IPS DF 6.9 (cell line): Measurements from ENCODE around the gene SWI5.

Source experiments
- DNase-seq: peaks from one replicate; pipeline ENCODE4 v3.0.0-alpha.2; 2013; ENCODE audit warnings: low read depth, low spot score
- H3K27ac ChIP-seq: one replicate; pipeline ENCODE4 v1.5.1; 2013; ENCODE audit warnings: low read length, control low read depth
- H3K27me3 ChIP-seq: 2 replicates; pipeline ENCODE4 v1.6.1; 2013; ENCODE audit warnings: mild to moderate bottlenecking, low read length; ENCODE audit not compliant: control insufficient read depth, insufficient read depth
- H3K36me3 ChIP-seq: 2 replicates; pipeline ENCODE4 v1.6.1; 2013; ENCODE audit warnings: low read length; ENCODE audit not compliant: control insufficient read depth, insufficient read depth
- H3K4me1 ChIP-seq: 2 replicates; pipeline ENCODE4 v1.6.1; 2013; ENCODE audit warnings: low read length; ENCODE audit not compliant: control insufficient read depth, insufficient read depth
- H3K4me3 ChIP-seq: 2 replicates; pipeline ENCODE4 v1.5.1; 2013; ENCODE audit warnings: mild to moderate bottlenecking, low read length
- H3K9me3 ChIP-seq: 2 replicates; pipeline ENCODE4 v1.6.1; 2013; ENCODE audit warnings: low read length, inconsistent platforms; ENCODE audit not compliant: control insufficient read depth, insufficient read depth
- WGBS: extraction: QIAGEN DNeasy Blood & Tissue Kit; methylation state at CpG from one replicate; pipeline ENCODE4 v1.1.7; 2013; ENCODE audit warnings: mixed read lengths, missing lambda C conversion rate; ENCODE audit not compliant: insufficient read length, insufficient coverage; 5-methylcytosine and 5-hydroxymethylcytosine counted together

Gene SWI5

DNA sequence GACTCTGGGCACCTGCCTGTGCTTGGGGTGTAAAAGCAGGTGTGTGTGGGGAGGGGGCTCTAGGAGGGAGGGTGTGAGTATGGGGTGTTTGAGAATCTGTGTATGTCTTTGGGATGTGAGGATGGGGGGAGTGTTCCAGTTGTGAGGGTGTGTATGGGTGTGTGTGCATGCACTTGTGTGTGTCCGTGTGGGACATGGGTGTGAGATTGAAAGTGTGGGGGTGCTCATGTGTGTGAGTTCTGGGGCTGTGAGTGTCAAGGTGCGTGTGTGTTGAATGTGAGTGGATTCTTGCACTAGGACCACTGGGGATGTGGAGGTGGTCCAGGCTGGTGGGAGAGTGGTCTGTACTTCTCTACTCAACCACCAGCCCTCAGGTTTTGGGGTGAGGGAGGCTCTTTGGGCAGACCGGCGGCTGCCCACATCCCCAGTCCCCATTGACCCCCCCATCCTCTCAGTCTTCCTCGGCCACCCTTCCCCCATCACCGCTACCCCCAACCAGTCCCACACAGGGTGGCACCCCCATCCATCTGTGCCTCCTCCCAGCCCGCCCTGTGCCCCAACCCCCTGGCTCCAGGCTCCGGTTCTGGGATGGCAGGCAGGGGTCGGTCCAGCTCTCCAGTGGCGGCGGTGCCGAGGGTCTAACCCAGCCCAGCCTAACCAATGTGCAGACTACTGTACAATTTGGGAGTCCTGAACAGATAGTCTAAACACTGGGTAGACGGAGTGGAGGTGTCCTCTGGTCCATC, 31.8 kb upstream of the SWI5 start:
- H3K27ac ChIP-seq = no peak overlapping the region
- DNase-seq = no peak
- no peaks in the 10 kb centered on the region for H3K9me3 ChIP-seq
- no peaks in the 10 kb centered on the region for H3K27me3 ChIP-seq
- peaks cover 9% of the 10 kb centered on the region for H3K36me3 ChIP-seq
- WGBS = no CpG with 5 or more reads among the region's 13 CpGs
- H3K4me1 ChIP-seq = peaks cover 12% of the 10 kb centered on the region
- no peak overlapping the region for H3K4me3 ChIP-seq

DNA sequence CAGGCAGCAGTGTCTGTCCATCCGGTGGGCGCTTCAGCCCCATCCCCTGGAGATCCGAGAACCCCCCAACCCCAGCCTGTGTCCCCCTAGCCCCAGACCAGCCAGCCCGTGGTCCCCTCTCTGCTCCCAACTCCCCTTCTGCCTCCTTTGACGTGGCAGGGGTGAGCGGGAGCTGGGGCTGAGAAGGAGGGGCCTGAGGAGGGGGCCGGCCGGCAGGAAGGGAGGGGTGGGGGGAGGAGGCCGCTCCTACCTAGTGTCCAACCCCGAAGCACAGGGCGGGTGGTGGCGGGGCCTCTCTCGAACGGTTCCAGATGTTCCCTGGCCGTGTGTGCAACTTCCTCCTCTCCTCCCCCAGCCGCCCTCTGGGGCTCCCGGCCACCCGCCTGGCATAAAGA, 31.2 kb upstream of the SWI5 start:
- Histone ChIP-seq H3K4me3 (no peak overlapping the region), H3K9me3 (no peaks in the 10 kb centered on the region), H3K27ac (no peak overlapping the region), H3K4me1 (peaks cover 12% of the 10 kb centered on the region), H3K27me3 (no peaks in the 10 kb centered on the region), H3K36me3 (peaks cover 4% of the 10 kb centered on the region)
- WGBS = no CpG with 5 or more reads among the region's 18 CpGs
- no peak for DNase-seq

DNA sequence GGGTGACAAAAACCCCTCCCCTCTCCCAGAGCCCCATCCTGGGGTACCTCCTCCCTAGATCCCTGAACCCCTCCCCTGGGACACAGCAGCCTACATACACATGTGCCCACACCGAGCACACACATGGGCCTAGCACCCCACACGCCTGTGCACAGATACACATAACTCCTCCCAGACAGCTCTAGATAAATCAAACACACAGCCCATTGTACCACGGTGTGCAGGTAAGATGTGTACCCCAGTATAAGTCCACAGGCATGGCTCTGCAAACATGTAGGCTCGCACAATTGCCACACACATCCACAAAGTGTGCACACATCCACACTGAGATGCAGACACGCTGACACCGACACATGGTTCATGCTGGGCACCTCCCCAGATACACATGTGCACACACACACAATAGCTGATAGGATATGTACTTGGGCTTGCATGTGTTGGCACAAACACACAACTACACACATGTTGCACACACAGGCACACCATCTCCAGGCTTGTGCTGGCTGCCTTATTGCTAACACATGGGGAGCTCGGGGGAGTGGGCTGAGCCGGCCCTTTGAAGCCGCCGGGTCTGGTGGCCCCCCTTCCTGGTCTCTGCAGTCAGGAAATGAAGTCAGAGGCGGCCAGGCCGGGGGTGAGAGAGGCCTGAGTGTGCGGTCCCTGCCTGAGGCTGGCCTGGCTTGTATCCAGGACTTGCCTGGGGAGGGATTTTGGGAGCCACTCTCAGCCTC, 30.5 kb upstream of the SWI5 start:
- H3K4me1 ChIP-seq = peaks cover 12% of the 10 kb centered on the region
- WGBS = no CpG with 5 or more reads among the region's 13 CpGs
- H3K36me3 ChIP-seq = no peaks in the 10 kb centered on the region
- no peak for DNase-seq
- H3K9me3 ChIP-seq = no peaks in the 10 kb centered on the region
- H3K4me3 ChIP-seq = no peak overlapping the region
- H3K27ac ChIP-seq = no peak overlapping the region
- no peaks in the 10 kb centered on the region for H3K27me3 ChIP-seq

DNA sequence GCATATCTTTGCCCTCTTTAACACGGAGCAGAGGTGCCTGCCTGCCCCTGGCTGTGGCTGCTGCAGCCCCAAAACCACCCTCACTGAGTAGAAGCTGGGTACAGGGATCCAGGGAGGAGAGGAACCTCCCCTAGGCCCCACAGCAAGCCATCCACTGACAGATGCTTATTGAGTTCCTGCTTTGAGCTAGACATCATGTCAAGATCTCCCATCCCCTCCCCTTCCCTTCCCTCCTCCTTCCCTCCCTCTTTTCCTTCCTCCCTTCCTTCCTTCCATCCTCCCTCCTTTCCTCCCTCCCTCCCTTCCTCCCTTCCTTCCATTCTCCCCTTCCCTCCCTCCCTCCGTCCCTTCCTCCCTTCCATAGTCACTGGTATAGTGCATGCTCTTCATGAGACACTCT, 29.6 kb upstream of the SWI5 start:
- WGBS = 100% methylated on average over 1 of the region's 2 CpGs
- H3K27me3 ChIP-seq = no peaks in the 10 kb centered on the region
- DNase-seq = no peak
- no peaks in the 10 kb centered on the region for H3K9me3 ChIP-seq
- H3K27ac ChIP-seq = no peak overlapping the region
- no peak overlapping the region for H3K4me3 ChIP-seq
- no peaks in the 10 kb centered on the region for H3K36me3 ChIP-seq
- H3K4me1 ChIP-seq = peaks cover 15% of the 10 kb centered on the region

DNA sequence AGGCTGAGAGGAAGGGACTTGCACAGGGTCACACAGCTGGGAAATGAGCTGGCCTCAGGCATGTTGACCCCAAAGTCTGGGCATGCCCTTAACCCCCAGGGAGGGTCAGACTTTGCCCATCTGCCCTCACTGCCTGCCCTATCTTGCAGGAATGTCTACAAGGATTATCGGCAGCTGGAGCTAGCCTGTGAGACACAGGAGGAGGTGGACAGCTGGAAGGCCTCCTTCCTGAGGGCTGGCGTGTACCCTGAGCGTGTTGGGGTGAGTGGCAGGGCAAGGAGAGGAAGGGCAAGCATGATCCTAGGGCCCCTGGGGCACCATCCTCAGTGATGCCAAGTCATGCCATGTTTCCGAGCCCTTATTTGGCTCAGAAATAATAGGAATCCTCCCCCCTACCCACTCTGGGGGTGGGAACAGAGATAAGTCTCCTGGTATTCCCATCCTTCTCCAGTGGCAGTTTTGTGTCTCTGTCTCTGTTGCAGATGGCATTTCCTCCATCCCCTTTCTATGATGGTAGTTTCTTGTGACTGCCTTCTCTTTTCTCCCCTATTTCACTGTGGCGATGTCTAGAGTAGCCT, 28.8 kb upstream of the SWI5 start:
- DNase-seq = no peak
- Histone ChIP-seq H3K36me3 (0 out of 2 replicates have a peak, but pooled peaks cover 2% of the 10 kb centered on the region), H3K27ac (no peak overlapping the region), H3K9me3 (no peaks in the 10 kb centered on the region), H3K4me1 (peaks cover 15% of the 10 kb centered on the region), H3K4me3 (no peak overlapping the region), H3K27me3 (no peaks in the 10 kb centered on the region)
- WGBS = no CpG with 5 or more reads among the region's 5 CpGs

DNA sequence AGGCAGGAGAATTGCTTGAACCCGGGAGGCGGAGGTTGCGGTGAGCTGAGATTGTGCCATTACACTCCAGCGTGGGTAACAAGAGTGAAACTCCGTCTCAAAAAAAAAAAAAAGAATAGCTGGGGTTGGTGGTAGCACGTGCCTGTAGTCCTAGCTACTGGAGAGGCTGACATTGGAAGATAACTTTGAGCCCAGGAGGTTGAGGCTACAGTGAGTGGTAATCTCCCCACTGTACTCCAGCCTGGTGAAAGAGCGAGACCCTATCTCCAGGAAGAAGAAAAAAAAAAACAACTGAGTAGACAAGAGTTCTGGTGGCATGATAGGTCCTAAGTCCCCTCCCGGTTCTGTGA, 26.5 kb upstream of the SWI5 start:
- H3K9me3 ChIP-seq = no peaks in the 10 kb centered on the region
- WGBS = no CpG with 5 or more reads among the region's 8 CpGs
- no peak overlapping the region for H3K27ac ChIP-seq
- peaks cover 6% of the 10 kb centered on the region; the same call in 1 of the 2 replicates for H3K36me3 ChIP-seq
- DNase-seq = no peak
- H3K4me1 ChIP-seq = peaks cover 10% of the 10 kb centered on the region
- H3K4me3 ChIP-seq = peak overlapping the region; percentile 39; the same call in 1 of the 2 replicates
- no peaks in the 10 kb centered on the region for H3K27me3 ChIP-seq

DNA sequence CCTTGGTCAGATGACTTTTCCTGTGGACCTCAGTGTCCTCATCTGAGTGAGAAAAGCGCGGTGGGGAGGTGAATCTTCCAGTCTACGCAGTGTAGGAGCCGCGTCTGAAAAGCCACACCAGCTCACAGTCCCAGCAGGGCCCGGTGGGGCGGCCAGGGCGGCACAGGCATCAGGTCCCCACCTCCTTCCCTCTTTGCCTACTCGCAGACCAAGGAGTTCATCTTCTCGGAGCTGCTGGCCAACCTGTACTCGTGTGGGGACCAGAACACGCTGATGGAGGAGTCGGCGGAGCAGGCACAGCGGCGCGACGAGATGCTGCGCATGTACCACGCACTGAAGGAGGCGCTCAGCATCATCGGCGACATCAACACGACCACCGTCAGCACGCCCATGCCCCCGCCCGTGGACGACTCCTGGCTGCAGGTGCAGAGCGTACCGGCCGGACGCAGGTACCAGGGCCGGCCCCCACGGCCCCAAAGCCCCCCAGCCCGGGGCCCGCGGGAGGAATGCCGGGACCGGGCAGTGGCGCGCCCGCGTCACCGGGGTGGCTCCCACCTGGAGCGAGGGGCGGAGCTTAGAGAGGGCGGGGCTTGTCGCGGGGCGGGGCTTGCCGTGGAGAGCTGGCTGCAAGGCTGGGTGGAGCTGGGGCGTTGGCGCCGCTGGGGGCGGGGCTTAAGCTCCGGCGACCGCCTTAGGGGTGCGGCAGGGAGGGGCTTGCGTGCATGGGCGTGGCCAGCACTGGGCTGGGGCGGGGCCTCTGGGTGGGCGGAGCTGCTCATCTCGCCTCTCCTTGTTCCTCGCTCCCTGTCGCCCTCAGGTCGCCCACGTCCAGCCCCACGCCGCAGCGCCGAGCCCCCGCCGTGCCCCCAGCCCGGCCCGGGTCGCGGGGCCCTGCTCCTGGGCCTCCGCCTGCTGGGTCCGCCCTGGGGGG, 25.9 kb upstream of the SWI5 start:
- WGBS = no CpG with 5 or more reads among the region's 81 CpGs
- no peak overlapping the region for H3K27ac ChIP-seq

DNA sequence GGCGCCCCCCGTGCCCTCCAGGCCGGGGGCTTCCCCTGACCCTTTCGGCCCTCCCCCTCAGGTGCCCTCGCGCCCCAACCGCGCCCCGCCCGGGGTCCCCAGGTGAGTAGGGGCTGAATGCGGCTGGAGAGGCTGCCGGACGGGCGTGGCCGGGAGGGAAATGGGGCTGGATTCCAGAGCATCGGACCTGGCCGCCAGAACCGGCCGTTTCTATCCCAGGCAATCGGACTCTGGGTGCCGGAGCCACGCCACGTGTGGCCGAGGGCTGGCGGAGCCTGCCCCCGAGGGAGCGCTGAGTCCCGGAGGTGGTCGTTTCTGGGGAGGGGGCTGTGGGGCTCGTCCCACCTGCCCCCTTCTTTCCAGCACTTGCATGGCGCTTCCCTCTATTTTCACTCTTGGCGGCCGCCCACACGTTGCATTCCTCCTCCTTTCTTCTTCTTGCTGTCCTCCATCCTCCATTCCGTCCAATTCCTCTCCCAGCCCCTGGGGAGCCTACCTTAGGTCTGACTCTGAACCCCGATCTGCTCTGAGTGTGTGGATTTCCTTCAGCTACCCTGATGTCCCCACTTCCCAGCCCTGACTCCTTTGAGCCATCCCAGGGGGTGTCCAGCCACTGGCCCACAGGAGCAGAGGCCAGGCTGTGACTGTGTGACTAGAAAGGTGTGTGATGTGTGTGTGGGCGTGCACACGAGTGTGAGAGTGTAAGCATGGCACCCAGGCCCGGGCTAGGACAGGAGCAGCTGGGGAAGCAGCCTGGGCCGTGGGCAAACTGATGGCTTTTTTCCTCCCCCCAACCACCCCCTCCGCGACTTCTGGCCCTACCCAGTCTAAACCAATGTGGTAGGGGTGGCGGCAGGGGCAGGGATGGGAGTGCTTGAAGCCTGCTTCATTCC, 25.0 kb upstream of the SWI5 start:
- Histone ChIP-seq H3K4me1 (peaks cover 3% of the 10 kb centered on the region), H3K27me3 (no peaks in the 10 kb centered on the region), H3K4me3 (peak overlapping the region; percentile 71), H3K9me3 (no peaks in the 10 kb centered on the region), H3K27ac (no peak overlapping the region), H3K36me3 (peaks cover 6% of the 10 kb centered on the region; the same call in 1 of the 2 replicates)
- DNase-seq = no peak
- no CpG with 5 or more reads among the region's 43 CpGs for WGBS

More for the DNA sequence above, 25.9 kb upstream of the SWI5 start:
- peaks cover 9% of the 10 kb centered on the region for H3K4me1 ChIP-seq
- no peaks in the 10 kb centered on the region for H3K9me3 ChIP-seq
- peak; percentile 61 for DNase-seq
- no peaks in the 10 kb centered on the region for H3K27me3 ChIP-seq
- peak overlapping the region; percentile 71 for H3K4me3 ChIP-seq
- H3K36me3 ChIP-seq = peaks cover 6% of the 10 kb centered on the region; the same call in 1 of the 2 replicates

DNA sequence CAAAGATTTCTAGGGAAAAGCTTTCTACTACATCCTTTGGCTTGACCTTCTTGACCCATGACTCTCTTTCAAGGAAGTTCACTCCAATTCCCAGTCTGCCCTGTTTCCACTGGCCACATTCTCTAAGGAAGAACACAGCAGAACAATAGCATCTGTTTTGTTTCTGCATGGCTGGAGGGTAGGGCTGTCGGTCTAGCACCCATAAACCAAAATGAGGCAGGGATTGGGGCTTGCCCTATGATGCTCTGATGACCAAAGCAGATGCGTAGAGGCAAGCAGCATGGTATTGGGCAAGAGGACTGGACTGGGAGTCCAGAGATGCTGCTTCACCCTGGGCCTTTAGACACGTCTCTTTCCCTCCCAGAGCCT, 24.4 kb upstream of the SWI5 start:
- H3K9me3 ChIP-seq = no peaks in the 10 kb centered on the region
- no peak overlapping the region for H3K27ac ChIP-seq
- peaks cover 3% of the 10 kb centered on the region for H3K4me1 ChIP-seq
- H3K36me3 ChIP-seq = peaks cover 6% of the 10 kb centered on the region; the same call in 1 of the 2 replicates
- H3K27me3 ChIP-seq = no peaks in the 10 kb centered on the region
- no CpG with 5 or more reads among the region's 3 CpGs for WGBS
- no peak overlapping the region for H3K4me3 ChIP-seq
- DNase-seq = no peak
